HepG2 (cell line): ENCODE data around the gene PCDHB10. TPM values are rescaled to one million over a fixed set of nuclear protein-coding genes. Genes with fewer than 3 reads are reported as not detected.
"Not testable (repeated sequence)": the region's sequence is repeated elsewhere in the genome, so short reads cannot be mapped to it uniquely, and the experiment has no call there.

Experiments used
- ATAC-seq: fragments of 200-7000 bp; cut with Tn5 transposase; 3 replicates; pipeline ENCODE4 v1.9.1; 2020; ENCODE audit warnings: mild to moderate bottlenecking, moderate library complexity
- BruUV-seq: library from RNA; stranded (reverse); fragments of 400-500 nt; replicated peaks from 2 replicates; lab custom pipeline; 2021; lab: Mats Ljungman, UMichigan
- CTCF ChIA-PET: fragments of 300-600 bp; formaldehyde crosslinking; extraction: SDS; loops from one replicate; lab custom pipeline; 2021; ENCODE audit warnings: low total read pairs, inconsistent platforms, low intra/inter-chr PET ratio; lab: Yijun Ruan, JAX
- POLR2A ChIA-PET: fragments of 350-600 bp; sonication (Branson Sonifier 250); formaldehyde crosslinking; loops from one replicate; lab custom pipeline; 2020; ENCODE audit warnings: antibody characterized with exemption, inconsistent platforms; lab: Yijun Ruan, JAX
- DNase-seq: peaks from one replicate; pipeline ENCODE4 v3.0.0-alpha.2; 2015; ENCODE audit warnings: low spot score
- FAIRE-seq: peaks from 3 replicates; lab custom pipeline; 2011; peaks lifted over from hg19 to GRCh38; lab: Jason Lieb, UNC
- H2AFZ ChIP-seq: one replicate; pipeline ENCODE4 v1.6.1; 2011; ENCODE audit warnings: low read length, inconsistent platforms
- H3K27ac ChIP-seq: fragments of 300-600 bp; 3 replicates; pipeline ENCODE4 v1.8.0; 2011; ENCODE audit warnings: mixed run types, mild to moderate bottlenecking, mixed read lengths, low read length, inconsistent platforms; ENCODE audit not compliant: insufficient read depth; ENCODE audit errors: extremely low read length
- H3K27me3 ChIP-seq, 2 experiments: fragments of 200-600 bp in 1 of 2; 2 replicates in 1 of 2; 3 replicates in 1 of 2; pipeline versions ENCODE4 v1.6.0 to v1.8.0; 2011; ENCODE audit warnings: low read length in 2 of 2, mild to moderate bottlenecking in 2 of 2, moderate library complexity in 2 of 2, inconsistent platforms in 1 of 2; ENCODE audit not compliant: insufficient read depth in 2 of 2, control insufficient read depth in 1 of 2
- H3K36me3 ChIP-seq, 2 experiments: fragments of 200-600 bp in 1 of 2; replicated peaks in 1 of 2; 2 replicates in 1 of 2; 3 replicates in 1 of 2; pipeline versions ENCODE4 v1.5.1 to v1.8.0; 2011; ENCODE audit warnings: low read length in 2 of 2, inconsistent platforms in 1 of 2; ENCODE audit not compliant: insufficient read depth in 2 of 2, control insufficient read depth in 1 of 2
- H3K4me1 ChIP-seq: 2 replicates; pipeline ENCODE4 v1.5.1; 2012; ENCODE audit warnings: low read length, inconsistent platforms; ENCODE audit not compliant: insufficient read depth
- H3K4me2 ChIP-seq: 2 replicates; pipeline ENCODE4 v1.6.0; 2011; ENCODE audit warnings: low read depth, low read length, inconsistent platforms
- H3K4me3 ChIP-seq, 3 experiments: fragments of 200-600 bp in 1 of 3; sonication (generic), shearing (Covaris generic) in 1 of 3; replicated peaks in 1 of 3; 2 replicates each; pipeline ENCODE4 v1.5.1; 2011 to 2016; ENCODE audit warnings: low read length in 3 of 3, inconsistent platforms in 2 of 3, low read depth in 2 of 3, mild to moderate bottlenecking in 2 of 3, control low read depth in 1 of 3, mixed read lengths in 1 of 3; ENCODE audit not compliant: insufficient read depth in 1 of 3
- H3K79me2 ChIP-seq: one replicate; pipeline ENCODE4 v1.6.1; 2011; ENCODE audit warnings: low read length, inconsistent platforms; ENCODE audit not compliant: insufficient read depth
- H3K9ac ChIP-seq: 2 replicates; pipeline ENCODE4 v1.6.0; 2011; ENCODE audit warnings: mild to moderate bottlenecking, low read depth, low read length, inconsistent platforms; ENCODE audit not compliant: insufficient read depth
- H3K9me3 ChIP-seq: 2 replicates; pipeline ENCODE4 v1.5.1; 2012; ENCODE audit warnings: mild to moderate bottlenecking, low read length
- H4K20me1 ChIP-seq: 2 replicates; pipeline ENCODE4 v1.6.0; 2011; ENCODE audit warnings: inconsistent platforms, mild to moderate bottlenecking, low read length, moderate library complexity; ENCODE audit not compliant: insufficient read depth
- BRD4 ChIP-seq: sonication (generic); formaldehyde crosslinking; IDR thresholded peaks from 2 replicates; pipeline ENCODE4 v1.4.0; 2020; ENCODE audit warnings: missing genetic modification reagents
- FOXK1 ChIP-seq: sonication (generic); formaldehyde crosslinking; IDR thresholded peaks from 2 replicates; pipeline ENCODE4 v1.4.0; 2020; ENCODE audit warnings: low read depth, missing genetic modification reagents, borderline replicate concordance
- GABPA ChIP-seq, 2 experiments: IDR thresholded peaks; 2 replicates each; pipeline ENCODE4 v1.6.1; 2011 to 2016; ENCODE audit warnings: low read depth in 2 of 2, low read length in 1 of 2, missing biosample characterization in 1 of 2, missing genetic modification characterization in 1 of 2
- KLF12 ChIP-seq: sonication (generic); formaldehyde crosslinking; IDR thresholded peaks from 2 replicates; pipeline ENCODE4 v1.4.0; 2020; ENCODE audit warnings: missing genetic modification reagents, borderline replicate concordance
- XBP1 ChIP-seq: sonication (generic); formaldehyde crosslinking; IDR thresholded peaks from 2 replicates; pipeline ENCODE4 v1.5.0; 2020; ENCODE audit warnings: missing genetic modification reagents
- ZHX1 ChIP-seq: sonication (generic); formaldehyde crosslinking; IDR thresholded peaks from 2 replicates; pipeline ENCODE4 v1.8.1; 2022; ENCODE audit warnings: low read depth, mild to moderate bottlenecking, missing genetic modification reagents
- ZXDC ChIP-seq: sonication (generic); formaldehyde crosslinking; IDR thresholded peaks from 2 replicates; pipeline ENCODE4 v1.5.0; 2020; ENCODE audit warnings: mild to moderate bottlenecking, missing genetic modification reagents
- WGBS: methylation state at CpG from one replicate; pipeline ENCODE4 v1.1.6; 2017; ENCODE audit warnings: low lambda C conversion rate; 5-methylcytosine and 5-hydroxymethylcytosine counted together
- in situ Hi-C: cut with HindIII; loops from 2 replicates; pipeline ENCODE4 v1.10.0; 2017; ENCODE audit warnings: low pct_unique_long_range_greater_than_20kb; ENCODE audit not compliant: extremely low pct_ligation_motif_present
- intact Hi-C: fragments of 100-400 bp; cut with micrococcal nuclease; formaldehyde crosslinking; loops from one replicate; pipeline ENCODE4 v1.10.0; 2022; ENCODE audit not compliant: unreplicated experiment
- polyA plus RNA-seq, 8 experiments: library from polyadenylated mRNA; depleted of rRNA in 3 of 8; stranded (reverse) in 7 of 8; unstranded in 1 of 8; fragments of >200 nt; fragmentation: Illumina TruSeq in 4 of 8; extraction: Trizol in 4 of 8; gene quantifications; 2 replicates each; pipeline versions ENCODE4 v1.2.1 to v1.2.3, GENCODE V29; 2011 to 2016; ENCODE audit warnings: low read depth in 4 of 8, missing spikeins in 1 of 8, mixed read lengths in 1 of 8; ENCODE audit not compliant: insufficient read depth in 1 of 8
- total RNA-seq, 5 experiments: library from RNA; depleted of rRNA; stranded (reverse); fragments of >200 nt; fragmentation: Illumina TruSeq; extraction: Trizol; gene quantifications; 2 replicates each; pipeline ENCODE4 v1.2.3, GENCODE V29; 2016; ENCODE audit warnings: low read depth in 1 of 5

The PCDHB10 gene
- total and polyA plus RNA-seq, 2 of the 13 experiments (the other 11 are each of a cell fraction or from before 2014, with no cell fraction given) = 0.05 TPM; not detected in 1

- TF ChIP-seq XBP1 (CRISPR knock-in tag) (no peak), ZHX1 (no peak), ZXDC (CRISPR knock-in tag) (no peak), GABPA (IDR thresholded peaks at IDR 0.05; ENCODE audit: low read depth, low read length) (no peak), GABPA (CRISPR knock-in tag; IDR thresholded peaks at IDR 0.05; ENCODE audit: low read depth) (peak; percentile 40; the same call in 1 of the 2 replicates), KLF12 (CRISPR knock-in tag) (no peak), BRD4 (no peak), FOXK1 (no peak)
Observed at GRCh38 chr5:141186897-141187512, 5.1 kb upstream of the PCDHB10 start, which contains the start of gene PCDHB9 (continued).

GRCh38 chr5:141188682-141189081, 3.5 kb upstream of the PCDHB10 start:
- H3K9ac ChIP-seq, H3K4me1 ChIP-seq, H3K9me3 ChIP-seq, intact Hi-C loops, H3K27me3 ChIP-seq, H3K4me3 ChIP-seq, H4K20me1 ChIP-seq, CTCF ChIA-PET, POLR2A ChIA-PET, DNase-seq, H3K79me2 ChIP-seq, H3K36me3 ChIP-seq, H3K4me2 ChIP-seq, BruUV-seq, FAIRE-seq, ATAC-seq, in situ Hi-C loops, H2AFZ ChIP-seq, H3K27ac ChIP-seq: not testable (repeated sequence)
- 80% methylated on average over 1 of the region's 37 CpGs for WGBS

DNA sequence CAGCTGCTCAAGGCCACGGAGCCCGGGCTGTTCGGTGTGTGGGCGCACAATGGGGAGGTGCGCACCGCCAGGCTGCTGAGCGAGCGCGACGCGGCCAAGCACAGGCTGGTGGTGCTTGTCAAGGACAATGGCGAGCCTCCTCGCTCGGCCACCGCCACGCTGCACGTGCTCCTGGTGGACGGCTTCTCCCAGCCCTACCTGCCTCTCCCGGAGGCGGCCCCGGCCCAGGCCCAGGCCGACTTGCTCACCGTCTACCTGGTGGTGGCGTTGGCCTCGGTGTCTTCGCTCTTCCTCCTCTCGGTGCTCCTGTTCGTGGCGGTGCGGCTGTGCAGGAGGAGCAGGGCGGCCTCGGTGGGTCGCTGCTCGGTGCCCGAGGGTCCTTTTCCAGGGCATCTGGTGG, 3.0 kb upstream of the PCDHB10 start:
- H3K9ac ChIP-seq, H3K27ac ChIP-seq, POLR2A ChIA-PET, DNase-seq, H4K20me1 ChIP-seq, H3K4me1 ChIP-seq, in situ Hi-C loops, FAIRE-seq, H2AFZ ChIP-seq, BruUV-seq, ATAC-seq, intact Hi-C loops, H3K79me2 ChIP-seq, H3K4me2 ChIP-seq, H3K27me3 ChIP-seq, H3K36me3 ChIP-seq, H3K4me3 ChIP-seq, H3K9me3 ChIP-seq, CTCF ChIA-PET: not testable (repeated sequence)
- WGBS = 84% methylated on average over 14 of the region's 35 CpGs
